DMS53 (cell line): ENCODE results near the gene UBR7.

ENCODE experiments used
- DNase-seq: peaks from one replicate; lab custom pipeline; 2025; lab: John Stamatoyannopoulos, UW

The UBR7 gene

GRCh38 chr14:93249128-93249831 is 42.2 kb downstream of the UBR7 start:
- DNase-seq: no peak

GRCh38 chr14:93262446-93262845 is 55.4 kb downstream of the UBR7 start:
- DNase-seq: peak; percentile 6

GRCh38 chr14:93263416-93263815 is 56.4 kb downstream of the UBR7 start:
- DNase-seq: no peak

GRCh38 chr14:93266127-93266526 is 59.1 kb downstream of the UBR7 start:
- no peak for DNase-seq

GRCh38 chr14:93267149-93267711 is 60.2 kb downstream of the UBR7 start:
- DNase-seq: no peak

GRCh38 chr14:93268406-93268805 is 61.4 kb downstream of the UBR7 start:
- DNase-seq: no peak

GRCh38 chr14:93269341-93270068 is 62.4 kb downstream of the UBR7 start:
- DNase-seq: peak; percentile 4

- DNase-seq: no peak
Observed at GRCh38 chr14:93271111-93271510, 64.1 kb downstream of the UBR7 start.

GRCh38 chr14:93274055-93274806 is 67.2 kb downstream of the UBR7 start:
- DNase-seq: no peak

- DNase-seq: no peak
Observed at GRCh38 chr14:93276031-93276716, 69.1 kb downstream of the UBR7 start.
